K562 (cell line): Measurements from ENCODE around the gene TUBA1A. TPM values are rescaled to one million over a fixed set of nuclear protein-coding genes. Genes with fewer than 3 reads are reported as not detected.
A peak's percentile ranks its signal among the peaks of the same experiment; 100 is the strongest.

Experiments used
- BDP1 ChIP-seq: IDR thresholded peaks from 3 replicates; pipeline ENCODE4 v1.6.1; 2011; ENCODE audit not compliant: insufficient read length, insufficient read depth
- BMI1 ChIP-seq: fragments of 150-350 bp; IDR thresholded peaks from 2 replicates; pipeline ENCODE4 v1.6.1; 2014; ENCODE audit warnings: low read length
- BRCA1 ChIP-seq, 2 experiments: fragments of 450-650 bp in 1 of 2; sonication (generic) in 1 of 2; formaldehyde crosslinking in 1 of 2; IDR thresholded peaks; 2 replicates each; pipeline versions ENCODE4 v1.5.0 to v1.6.1; 2017 to 2020; ENCODE audit warnings: mild to moderate bottlenecking in 1 of 2, missing genetic modification reagents in 1 of 2
- CBFB ChIP-seq: sonication (generic); formaldehyde crosslinking; IDR thresholded peaks from 2 replicates; pipeline ENCODE4 v1.4.0; 2020; ENCODE audit warnings: mild to moderate bottlenecking, missing genetic modification reagents
- ELK3 ChIP-seq: fragments of 450-650 bp; formaldehyde crosslinking; IDR thresholded peaks from 2 replicates; pipeline ENCODE4 v1.4.0; 2020; ENCODE audit warnings: mild to moderate bottlenecking
- EP300 ChIP-seq: IDR thresholded peaks from 2 replicates; pipeline ENCODE4 v1.6.1; 2012; ENCODE audit warnings: low read length, improper control_type of control experiment
- GATA2 ChIP-seq: sonication (generic); formaldehyde crosslinking; IDR thresholded peaks from 2 replicates; pipeline ENCODE4 v1.4.0; 2020; ENCODE audit warnings: mild to moderate bottlenecking, missing genetic modification reagents
- HDAC2 ChIP-seq: fragments of 450-650 bp; IDR thresholded peaks from 2 replicates; pipeline ENCODE4 v1.6.1; 2016; ENCODE audit warnings: mild to moderate bottlenecking
- KLF10 ChIP-seq: fragments of 250-450 bp; sonication (Bioruptor Pico); IDR thresholded peaks from 2 replicates; pipeline ENCODE4 v1.6.1; 2021; ENCODE audit warnings: matching md5 sums
- KLF13 ChIP-seq: fragments of 450-650 bp; IDR thresholded peaks from 2 replicates; pipeline ENCODE4 v1.6.1; 2016; ENCODE audit warnings: missing genetic modification characterization, low read depth, mild to moderate bottlenecking, missing compliant biosample characterization, moderate library complexity, borderline replicate concordance
- MIER1 ChIP-seq: fragments of 450-650 bp; IDR thresholded peaks from 2 replicates; pipeline ENCODE4 v1.6.1; 2016; ENCODE audit warnings: antibody characterized with exemption, mild to moderate bottlenecking, low read depth
- NFE2 ChIP-seq: IDR thresholded peaks from 2 replicates; pipeline ENCODE4 v1.6.1; 2014; ENCODE audit warnings: antibody characterized with exemption, low read depth
- NFXL1 ChIP-seq: fragments of 450-650 bp; formaldehyde crosslinking; IDR thresholded peaks from 2 replicates; pipeline ENCODE4 v1.4.0; 2021; ENCODE audit warnings: mild to moderate bottlenecking
- PTTG1 ChIP-seq: fragments of 450-650 bp; IDR thresholded peaks from 2 replicates; pipeline ENCODE4 v1.6.1; 2016; ENCODE audit warnings: low read depth, mild to moderate bottlenecking, missing genetic modification characterization, missing compliant biosample characterization
- RBM34 ChIP-seq: fragments of 200-400 bp; formaldehyde crosslinking; IDR thresholded peaks from 2 replicates; pipeline ENCODE4 v1.6.1; 2018; ENCODE audit warnings: low read length, borderline replicate concordance; ENCODE audit not compliant: insufficient read depth
- SMARCE1 ChIP-seq: fragments of 450-650 bp; IDR thresholded peaks from 2 replicates; pipeline ENCODE4 v1.7.1; 2016; ENCODE audit warnings: mild to moderate bottlenecking
- SP2 ChIP-seq: IDR thresholded peaks from 2 replicates; pipeline ENCODE4 v1.6.1; 2011; ENCODE audit warnings: mild to moderate bottlenecking, low read depth, low read length, moderate library complexity; ENCODE audit not compliant: poor library complexity, severe bottlenecking; ENCODE audit errors: extremely low read depth
- SRF ChIP-seq, 2 experiments: fragments of 250-450, 450-650 bp in 1 of 2; sonication (Bioruptor Pico) in 1 of 2; sonication (generic) in 1 of 2; formaldehyde crosslinking; IDR thresholded peaks; 2 replicates each; pipeline versions ENCODE4 v1.5.0 to v1.5.1; 2020 to 2022; ENCODE audit warnings: mild to moderate bottlenecking in 1 of 2, missing genetic modification reagents in 1 of 2
- TOE1 ChIP-seq, 2 experiments: fragments of 450-650 bp in 1 of 2; sonication (generic) in 1 of 2; formaldehyde crosslinking in 1 of 2; IDR thresholded peaks; 2 replicates each; pipeline versions ENCODE4 v1.7.1 to v1.8.0; 2016 to 2022; ENCODE audit warnings: borderline replicate concordance in 2 of 2, mild to moderate bottlenecking in 2 of 2, antibody characterized with exemption in 1 of 2, inconsistent platforms in 1 of 2, low read depth in 1 of 2, missing genetic modification reagents in 1 of 2, moderate library complexity in 1 of 2
- U2AF1 ChIP-seq: fragments of 200-400 bp; formaldehyde crosslinking; optimal IDR thresholded peaks from 2 replicates; pipeline ENCODE3; 2017; ENCODE audit warnings: mild to moderate bottlenecking, low read depth, low read length, moderate library complexity
- ZC3H8 ChIP-seq: fragments of 450-650 bp; IDR thresholded peaks from 2 replicates; pipeline ENCODE4 v1.6.1; 2017
- ZNF668 ChIP-seq: fragments of 250-450 bp; sonication (Bioruptor Pico); IDR thresholded peaks from 2 replicates; pipeline ENCODE4 v1.8.0; 2022; ENCODE audit warnings: mild to moderate bottlenecking, inconsistent platforms
- ZNF79 ChIP-seq: fragments of 250-450 bp; sonication (Bioruptor Pico); IDR thresholded peaks from 2 replicates; pipeline ENCODE4 v1.4.0; 2020; ENCODE audit warnings: low read depth, mild to moderate bottlenecking, moderate library complexity
- polyA plus RNA-seq, 8 experiments: library from polyadenylated mRNA; depleted of rRNA in 4 of 8; stranded (reverse) in 5 of 8; unstranded in 3 of 8; fragments of >200 nt; fragmentation: Nextera tagmentation in 2 of 8; fragmentation: Illumina TruSeq in 1 of 8; extraction: Ambion mirVana in 2 of 8; extraction: Trizol in 1 of 8; gene quantifications; 2 replicates each; pipeline versions ENCODE4 v1.2.1 to v1.2.3, GENCODE V29; 2011 to 2014; ENCODE audit warnings: inconsistent platforms in 1 of 8, missing spikeins in 1 of 8
- total RNA-seq, 7 experiments: library from RNA; depleted of rRNA in 6 of 7; stranded (reverse); fragments of >200 nt in 6 of 7; fragmentation: Illumina TruSeq in 2 of 7; extraction: Trizol in 2 of 7; gene quantifications; 2 replicates each; pipeline versions ENCODE4 v1.2.1 to v1.2.3, GENCODE V29; 2011 to 2021; ENCODE audit warnings: low replicate concordance in 1 of 7
- TF ChIP-seq, protein P1 (sequence below): IDR thresholded peaks from 2 replicates; pipeline ENCODE4 v1.6.1; 2011; ENCODE audit not compliant: insufficient read length; ENCODE audit errors: extremely low read depth
- TF ChIP-seq, protein P2 (sequence below): fragments of 250-450 bp; sonication (Bioruptor Pico); IDR thresholded peaks from 2 replicates; pipeline ENCODE4 v1.4.0; 2020; ENCODE audit warnings: mild to moderate bottlenecking
- TF ChIP-seq, protein P3 (sequence below): fragments of 250-450 bp; sonication (Bioruptor Pico); IDR thresholded peaks from 2 replicates; pipeline ENCODE4 v1.5.0; 2021

The TUBA1A gene
- total and polyA plus RNA-seq, 9 of the 15 experiments (the other 6 are each of a cell fraction or from before 2014, with no cell fraction given), result 7.4 to 45.1 (median 11.9) TPM

DNA sequence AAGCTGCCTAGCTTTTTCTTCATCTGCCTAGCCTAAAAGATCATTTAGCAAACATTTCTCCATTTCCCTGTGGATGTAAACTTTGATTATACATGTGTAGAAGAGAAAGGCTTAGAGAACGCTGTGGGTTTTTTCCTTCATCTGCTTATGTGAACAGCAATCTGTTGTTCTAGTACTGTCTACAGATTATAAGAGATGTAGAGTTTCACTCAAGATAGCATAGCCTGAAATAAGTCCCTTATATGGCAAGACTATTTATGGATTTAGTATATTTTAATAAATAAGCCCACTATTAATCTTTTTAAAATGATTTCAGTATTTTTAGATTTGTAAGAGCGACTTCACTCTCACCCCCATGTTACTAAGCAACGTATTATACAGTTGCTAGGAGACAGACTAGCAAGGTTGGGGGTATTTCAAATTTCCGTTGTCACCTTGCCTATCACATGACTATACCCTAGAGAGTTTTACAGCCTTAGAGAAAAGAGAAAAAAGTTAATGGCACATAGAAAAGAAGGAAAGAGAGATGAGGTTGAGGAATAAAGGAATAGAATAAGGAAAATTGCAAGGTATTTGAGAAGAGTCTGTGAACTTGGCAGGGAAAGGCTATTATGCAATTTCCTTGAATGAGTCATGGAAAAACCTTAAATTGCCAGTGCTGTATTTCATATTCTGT is 12.2 kb upstream of the TUBA1A start (continued):
- TF ChIP-seq SP2 (no peak), ELK3 (CRISPR knock-in tag) (no peak), ZNF79 (CRISPR knock-in tag) (no peak), HDAC2 (peak; percentile 71), NFE2 (peak; percentile 78), MIER1 (no peak), CBFB (CRISPR knock-in tag) (no peak), U2AF1 (no peak), SRF (CRISPR knock-in tag; IDR thresholded peaks at IDR 0.05) (no peak), PTTG1 (tag) (0 out of 2 replicates have a peak, but pooled peaks have one; percentile 7), BMI1 (peak; percentile 82), SMARCE1 (peak; percentile 92), TOE1 (IDR thresholded peaks at IDR 0.05; ENCODE audit: borderline replicate concordance) (peak; percentile 79), TOE1 (CRISPR knock-in tag; IDR thresholded peaks at IDR 0.05; ENCODE audit: borderline replicate concordance, low read depth) (no peak), GATA2 (CRISPR knock-in tag) (no peak), NFXL1 (no peak), KLF13 (tag) (no peak), RBM34 (no peak), EP300 (peak; percentile 19; the same call in 1 of the 2 replicates), BRCA1 (IDR thresholded peaks at IDR 0.05) (no peak), BRCA1 (CRISPR knock-in tag; IDR thresholded peaks at IDR 0.05) (no peak), KLF10 (no peak), BDP1 (no peak), ZNF668 (CRISPR knock-in tag) (no peak), ZC3H8 (no peak)
- TF ChIP-seq, protein P1, sequence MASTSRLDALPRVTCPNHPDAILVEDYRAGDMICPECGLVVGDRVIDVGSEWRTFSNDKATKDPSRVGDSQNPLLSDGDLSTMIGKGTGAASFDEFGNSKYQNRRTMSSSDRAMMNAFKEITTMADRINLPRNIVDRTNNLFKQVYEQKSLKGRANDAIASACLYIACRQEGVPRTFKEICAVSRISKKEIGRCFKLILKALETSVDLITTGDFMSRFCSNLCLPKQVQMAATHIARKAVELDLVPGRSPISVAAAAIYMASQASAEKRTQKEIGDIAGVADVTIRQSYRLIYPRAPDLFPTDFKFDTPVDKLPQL, result no peak
- TF ChIP-seq, protein P2, sequence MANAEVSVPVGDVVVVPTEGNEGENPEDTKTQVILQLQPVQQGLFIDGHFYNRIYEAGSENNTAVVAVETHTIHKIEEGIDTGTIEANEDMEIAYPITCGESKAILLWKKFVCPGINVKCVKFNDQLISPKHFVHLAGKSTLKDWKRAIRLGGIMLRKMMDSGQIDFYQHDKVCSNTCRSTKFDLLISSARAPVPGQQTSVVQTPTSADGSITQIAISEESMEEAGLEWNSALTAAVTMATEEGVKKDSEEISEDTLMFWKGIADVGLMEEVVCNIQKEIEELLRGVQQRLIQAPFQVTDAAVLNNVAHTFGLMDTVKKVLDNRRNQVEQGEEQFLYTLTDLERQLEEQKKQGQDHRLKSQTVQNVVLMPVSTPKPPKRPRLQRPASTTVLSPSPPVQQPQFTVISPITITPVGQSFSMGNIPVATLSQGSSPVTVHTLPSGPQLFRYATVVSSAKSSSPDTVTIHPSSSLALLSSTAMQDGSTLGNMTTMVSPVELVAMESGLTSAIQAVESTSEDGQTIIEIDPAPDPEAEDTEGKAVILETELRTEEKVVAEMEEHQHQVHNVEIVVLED (CRISPR knock-in tag), result no peak
- TF ChIP-seq, protein P3, sequence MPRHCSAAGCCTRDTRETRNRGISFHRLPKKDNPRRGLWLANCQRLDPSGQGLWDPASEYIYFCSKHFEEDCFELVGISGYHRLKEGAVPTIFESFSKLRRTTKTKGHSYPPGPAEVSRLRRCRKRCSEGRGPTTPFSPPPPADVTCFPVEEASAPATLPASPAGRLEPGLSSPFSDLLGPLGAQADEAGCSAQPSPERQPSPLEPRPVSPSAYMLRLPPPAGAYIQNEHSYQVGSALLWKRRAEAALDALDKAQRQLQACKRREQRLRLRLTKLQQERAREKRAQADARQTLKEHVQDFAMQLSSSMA (CRISPR knock-in tag), result no peak
